Liver (tissue), 9 donors: ENCODE measurements around the gene PLEKHA6. TPM values are rescaled to one million over a fixed set of nuclear protein-coding genes. Genes with fewer than 3 reads are reported as not detected.

Experiments used
- DNase-seq: peaks from one replicate; pipeline ENCODE4 v3.0.0-alpha.2; 2017; ENCODE audit warnings: low spot score
- H3K27ac ChIP-seq, 2 donors: one replicate each; pipeline ENCODE4 v1.7.0; 2013; ENCODE audit warnings: inconsistent platforms in 2 of 2, low read length in 2 of 2, control low read depth in 1 of 2, low read depth in 1 of 2, mild to moderate bottlenecking in 1 of 2
- H3K27me3 ChIP-seq, 4 donors: one replicate each; pipeline versions ENCODE4 v1.6.1 to v1.7.0; 2013; ENCODE audit warnings: low read length in 3 of 4, inconsistent platforms in 1 of 4, mild to moderate bottlenecking in 1 of 4, moderate library complexity in 1 of 4; ENCODE audit not compliant: control insufficient read depth in 4 of 4, insufficient read depth in 4 of 4
- H3K36me3 ChIP-seq, 4 donors: one replicate each; pipeline versions ENCODE4 v1.6.1 to v1.7.0; 2013; ENCODE audit warnings: low read length in 3 of 4, mild to moderate bottlenecking in 3 of 4, low read depth in 1 of 4, moderate library complexity in 1 of 4; ENCODE audit not compliant: control insufficient read depth in 4 of 4, insufficient read depth in 3 of 4
- H3K4me1 ChIP-seq, 4 donors: one replicate each; pipeline versions ENCODE4 v1.6.1 to v1.7.0; 2013; ENCODE audit warnings: low read length in 3 of 4, mild to moderate bottlenecking in 3 of 4, moderate library complexity in 1 of 4; ENCODE audit not compliant: control insufficient read depth in 4 of 4, insufficient read depth in 4 of 4
- H3K4me3 ChIP-seq, 3 donors: one replicate each; pipeline versions ENCODE4 v1.6.1 to v1.7.0; 2013; ENCODE audit warnings: low read length in 3 of 3, control low read depth in 1 of 3, low read depth in 1 of 3, mild to moderate bottlenecking in 1 of 3
- H3K9ac ChIP-seq, 2 donors: one replicate each; pipeline ENCODE4 v1.7.0; 2013; ENCODE audit warnings: low read length in 2 of 2, mild to moderate bottlenecking in 2 of 2, moderate library complexity in 2 of 2, control low read depth in 1 of 2, low read depth in 1 of 2
- H3K9me3 ChIP-seq, 4 donors: one replicate each; pipeline versions ENCODE4 v1.6.1 to v1.7.0; 2013; ENCODE audit warnings: low read length in 3 of 4; ENCODE audit not compliant: control insufficient read depth in 4 of 4
- ATF3 ChIP-seq: IDR thresholded peaks from 2 replicates; pipeline ENCODE4 v1.6.1; 2016; ENCODE audit warnings: antibody characterized with exemption
- CTCF ChIP-seq: fragments of 150-350 bp; IDR thresholded peaks from 2 replicates; pipeline ENCODE4 v1.5.1; 2017; ENCODE audit warnings: improper control_type of control experiment, low read depth, low read length; ENCODE audit not compliant: missing input control
- EGR1 ChIP-seq, 2 donors: IDR thresholded peaks; 2 replicates each; pipeline ENCODE4 v1.6.1; 2016 to 2018; ENCODE audit warnings: antibody characterized with exemption in 2 of 2, low read depth in 2 of 2
- FOXA1 ChIP-seq: IDR thresholded peaks from 2 replicates; pipeline ENCODE4 v1.6.1; 2016; ENCODE audit warnings: antibody characterized with exemption
- FOXA2 ChIP-seq: IDR thresholded peaks from 2 replicates; pipeline ENCODE4 v1.6.1; 2016; ENCODE audit warnings: antibody characterized with exemption
- GABPA ChIP-seq, 2 donors: IDR thresholded peaks in 1 of 2; conservative IDR thresholded peaks in 1 of 2; 2 replicates each; pipeline ENCODE4 v1.6.1; 2016; ENCODE audit warnings: antibody characterized with exemption in 2 of 2, mild to moderate bottlenecking in 1 of 2, moderate library complexity in 1 of 2
- HNF4A ChIP-seq, 2 donors: conservative IDR thresholded peaks; 2 replicates each; pipeline ENCODE4 v1.6.1; 2016; ENCODE audit warnings: antibody characterized with exemption in 2 of 2, mild to moderate bottlenecking in 2 of 2
- HNF4G ChIP-seq: IDR thresholded peaks from 2 replicates; pipeline ENCODE4 v1.6.1; 2016; ENCODE audit warnings: antibody characterized with exemption
- JUND ChIP-seq, 2 donors: IDR thresholded peaks; 2 replicates each; pipeline ENCODE4 v1.6.1; 2016; ENCODE audit warnings: antibody characterized with exemption in 2 of 2
- MAX ChIP-seq: IDR thresholded peaks from 2 replicates; pipeline ENCODE4 v1.6.1; 2016; ENCODE audit warnings: antibody characterized with exemption
- NR2F2 ChIP-seq: IDR thresholded peaks from 2 replicates; pipeline ENCODE4 v1.6.1; 2016; ENCODE audit warnings: antibody characterized with exemption
- RAD21 ChIP-seq, 2 donors: IDR thresholded peaks; 2 replicates each; pipeline ENCODE4 v1.6.1; 2016; ENCODE audit warnings: antibody characterized with exemption in 2 of 2, mild to moderate bottlenecking in 2 of 2
- REST ChIP-seq: IDR thresholded peaks from 2 replicates; pipeline ENCODE4 v1.6.1; 2016; ENCODE audit warnings: antibody characterized with exemption, mild to moderate bottlenecking
- RXRA ChIP-seq, 2 donors: IDR thresholded peaks; 2 replicates each; pipeline ENCODE4 v1.6.1; 2017 to 2018; ENCODE audit warnings: antibody characterized with exemption in 2 of 2, mild to moderate bottlenecking in 1 of 2
- SP1 ChIP-seq: IDR thresholded peaks from 2 replicates; pipeline ENCODE4 v1.6.1; 2018; ENCODE audit warnings: antibody characterized with exemption, mild to moderate bottlenecking
- TAF1 ChIP-seq: conservative IDR thresholded peaks from 2 replicates; pipeline ENCODE4 v1.6.1; 2016; ENCODE audit warnings: antibody characterized with exemption, mild to moderate bottlenecking
- YY1 ChIP-seq: IDR thresholded peaks from 2 replicates; pipeline ENCODE4 v1.6.1; 2016; ENCODE audit warnings: antibody characterized with exemption, mild to moderate bottlenecking
- ZBTB33 ChIP-seq: IDR thresholded peaks from 2 replicates; pipeline ENCODE4 v1.6.1; 2016; ENCODE audit warnings: antibody characterized with exemption
- WGBS: extraction: QIAGEN DNeasy Blood & Tissue Kit; methylation state at CpG from one replicate; pipeline ENCODE4 v1.1.7; 2013; 5-methylcytosine and 5-hydroxymethylcytosine counted together
- polyA plus RNA-seq, 2 donors: library from polyadenylated mRNA; stranded (reverse) in 1 of 2; unstranded in 1 of 2; fragments of 200-250 nt in 1 of 2; fragments of >200 nt in 1 of 2; fragmentation: Nextera tagmentation in 1 of 2; extraction: Ambion mirVana in 1 of 2; gene quantifications; one replicate each; pipeline versions ENCODE4 v1.2.1 to v1.2.3, GENCODE V29; 2013 to 2015
- total RNA-seq, 2 donors: library from RNA; depleted of rRNA; stranded (reverse); fragments of >200 nt; gene quantifications; one replicate each; pipeline ENCODE4 v1.2.3, GENCODE V29; 2014
- donor health status: healthy.
- donor health status: healthy.
- donor health status: healthy.
- donor health status: healthy.
- donor health status: healthy.

PLEKHA6 gene
- total and polyA plus RNA-seq, 4 donors = 5.3 to 12.8 (median 7.6) TPM

GRCh38 chr1:204228896-204229295, 130.8 kb downstream of the PLEKHA6 start:
- Histone ChIP-seq H3K9ac (no peak overlapping the region), H3K27ac (peak overlapping the region in 1 of 2 donors; percentile 24), H3K27me3 (no peaks in the 10 kb centered on the region), H3K4me3 (no peak overlapping the region), H3K9me3 (no peaks in the 10 kb centered on the region), H3K4me1 (peaks cover 4 to 31% (median 19%) of the 10 kb centered on the region in 4 donors), H3K36me3 (peaks cover 3 to 38% (median 28%) of the 10 kb centered on the region in 4 donors)
- 97% methylated on average over 13 of the region's 13 CpGs for WGBS
- DNase-seq = no peak
- TF ChIP-seq NR2F2 (no peak), JUND (IDR thresholded peaks at IDR 0.05) (no peak), RXRA (IDR thresholded peaks at IDR 0.05) (no peak), GABPA (IDR thresholded peaks at IDR 0.05 in 1 of 2, conservative IDR thresholded peaks at IDR 0.05 in 1 of 2) (no peak), TAF1 (no peak), MAX (no peak), SP1 (no peak), ZBTB33 (no peak), HNF4G (no peak), CTCF (no peak), FOXA2 (no peak), YY1 (no peak), ATF3 (no peak), EGR1 (IDR thresholded peaks at IDR 0.05; ENCODE audit: low read depth in 2 of 2) (no peak), FOXA1 (no peak), REST (no peak), RAD21 (IDR thresholded peaks at IDR 0.05) (no peak), HNF4A (conservative IDR thresholded peaks at IDR 0.05) (no peak)
